Calu3 (cell line): ENCODE data around the gene TBR1. TPM values are rescaled to one million over a fixed set of nuclear protein-coding genes. Genes with fewer than 3 reads are reported as not detected.

ENCODE experiments used
- BruUV-seq: library from RNA; stranded (reverse); fragments of 400-500 nt; replicated peaks from 2 replicates; lab custom pipeline; 2021; lab: Mats Ljungman, UMichigan
- CTCF ChIA-PET: fragments of 300-600 bp; sonication (Branson Sonifier 250); formaldehyde crosslinking; loops from one replicate; lab custom pipeline; 2022; ENCODE audit warnings: antibody characterized with exemption; lab: Charles Lee
- DNase-seq: peaks from one replicate; pipeline ENCODE4 v3.0.0; 2022
- H3K27ac Mint-ChIP-seq: one replicate; pipeline ENCODE4 v1.8.0; 2022; ENCODE audit warnings: mixed read lengths; ENCODE audit not compliant: unreplicated experiment
- H3K27me3 Mint-ChIP-seq: one replicate; pipeline ENCODE4 v1.8.0; 2022; ENCODE audit warnings: mixed read lengths; ENCODE audit not compliant: unreplicated experiment
- H3K36me3 Mint-ChIP-seq: one replicate; pipeline ENCODE4 v1.8.0; 2022; ENCODE audit warnings: mild to moderate bottlenecking, moderate library complexity, mixed read lengths; ENCODE audit not compliant: insufficient read depth, unreplicated experiment
- H3K4me1 Mint-ChIP-seq: one replicate; pipeline ENCODE4 v1.8.0; 2022; ENCODE audit warnings: mild to moderate bottlenecking, low read depth, mixed read lengths; ENCODE audit not compliant: unreplicated experiment
- H3K4me3 Mint-ChIP-seq: one replicate; pipeline ENCODE4 v1.8.0; 2022; ENCODE audit warnings: mild to moderate bottlenecking, low read depth, moderate library complexity, mixed read lengths; ENCODE audit not compliant: unreplicated experiment
- H3K9me3 Mint-ChIP-seq: one replicate; pipeline ENCODE4 v1.8.0; 2022; ENCODE audit warnings: low read depth, mixed read lengths; ENCODE audit not compliant: unreplicated experiment
- intact Hi-C: fragments of 100-400 bp; cut with micrococcal nuclease; formaldehyde crosslinking; loops from one replicate; pipeline ENCODE4 v1.10.0; 2022; ENCODE audit not compliant: unreplicated experiment
- total RNA-seq: library from RNA; stranded (reverse); gene quantifications from 2 replicates; pipeline ENCODE4 v1.2.3, GENCODE V29; 2022
- TF ChIP-seq, protein P1 (sequence below): fragments of 200-600 bp; IDR thresholded peaks from one replicate; pipeline ENCODE4 v1.8.0; 2022; ENCODE audit warnings: antibody characterized with exemption; ENCODE audit not compliant: unreplicated experiment

Gene TBR1
- total RNA-seq, 1 experiment from 2014 or later = 0.07 TPM

DNA sequence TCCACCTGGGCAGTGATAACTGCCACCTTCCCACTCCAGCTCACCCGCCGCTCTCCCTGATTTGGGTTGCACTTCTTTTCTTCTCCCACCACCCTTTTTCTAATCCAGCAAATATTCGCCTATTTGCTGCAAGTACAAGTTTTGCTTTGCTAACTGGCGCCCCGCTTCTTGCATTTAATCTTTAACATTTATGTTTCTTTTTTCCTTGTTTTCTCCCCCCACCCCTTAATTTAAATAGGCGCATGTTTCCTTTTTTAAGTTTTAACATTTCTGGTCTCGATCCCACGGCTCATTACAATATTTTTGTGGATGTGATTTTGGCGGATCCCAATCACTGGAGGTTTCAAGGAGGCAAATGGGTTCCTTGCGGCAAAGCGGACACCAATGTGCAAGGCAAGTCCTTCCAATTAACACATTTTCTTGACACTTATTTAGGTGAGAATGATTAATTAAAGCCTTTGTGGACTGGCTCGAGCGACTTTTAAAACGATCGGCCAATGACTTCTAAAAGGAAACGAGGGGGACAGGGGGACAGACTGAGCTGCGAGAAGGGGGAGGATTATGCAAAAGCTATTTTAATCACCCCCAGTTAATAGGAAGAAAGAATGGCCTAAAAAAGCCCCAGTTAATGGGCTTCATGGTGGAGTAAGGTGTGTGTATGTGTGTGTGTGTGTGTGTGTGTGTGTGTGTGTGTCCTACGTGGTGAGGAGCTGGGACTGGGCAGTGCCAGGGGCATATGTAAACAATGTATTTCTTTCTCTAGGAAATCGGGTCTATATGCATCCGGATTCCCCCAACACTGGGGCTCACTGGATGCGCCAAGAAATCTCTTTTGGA lies 1.6 kb downstream of the TBR1 start:
- Mint-ChIP-seq H3K27ac (no peak overlapping the region), H3K4me3 (peak overlapping the region; percentile 66), H3K9me3 (no peaks in the 10 kb centered on the region), H3K36me3 (peaks cover 16% of the 10 kb centered on the region), H3K27me3 (peaks cover 52% of the 10 kb centered on the region), H3K4me1 (peaks cover 25% of the 10 kb centered on the region)
- CTCF ChIA-PET = no interaction called here
- TF ChIP-seq, protein P1, sequence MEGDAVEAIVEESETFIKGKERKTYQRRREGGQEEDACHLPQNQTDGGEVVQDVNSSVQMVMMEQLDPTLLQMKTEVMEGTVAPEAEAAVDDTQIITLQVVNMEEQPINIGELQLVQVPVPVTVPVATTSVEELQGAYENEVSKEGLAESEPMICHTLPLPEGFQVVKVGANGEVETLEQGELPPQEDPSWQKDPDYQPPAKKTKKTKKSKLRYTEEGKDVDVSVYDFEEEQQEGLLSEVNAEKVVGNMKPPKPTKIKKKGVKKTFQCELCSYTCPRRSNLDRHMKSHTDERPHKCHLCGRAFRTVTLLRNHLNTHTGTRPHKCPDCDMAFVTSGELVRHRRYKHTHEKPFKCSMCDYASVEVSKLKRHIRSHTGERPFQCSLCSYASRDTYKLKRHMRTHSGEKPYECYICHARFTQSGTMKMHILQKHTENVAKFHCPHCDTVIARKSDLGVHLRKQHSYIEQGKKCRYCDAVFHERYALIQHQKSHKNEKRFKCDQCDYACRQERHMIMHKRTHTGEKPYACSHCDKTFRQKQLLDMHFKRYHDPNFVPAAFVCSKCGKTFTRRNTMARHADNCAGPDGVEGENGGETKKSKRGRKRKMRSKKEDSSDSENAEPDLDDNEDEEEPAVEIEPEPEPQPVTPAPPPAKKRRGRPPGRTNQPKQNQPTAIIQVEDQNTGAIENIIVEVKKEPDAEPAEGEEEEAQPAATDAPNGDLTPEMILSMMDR = no peak
- BruUV-seq = no TSS peak
- no peak for DNase-seq
- intact Hi-C loops = no loop called here

DNA sequence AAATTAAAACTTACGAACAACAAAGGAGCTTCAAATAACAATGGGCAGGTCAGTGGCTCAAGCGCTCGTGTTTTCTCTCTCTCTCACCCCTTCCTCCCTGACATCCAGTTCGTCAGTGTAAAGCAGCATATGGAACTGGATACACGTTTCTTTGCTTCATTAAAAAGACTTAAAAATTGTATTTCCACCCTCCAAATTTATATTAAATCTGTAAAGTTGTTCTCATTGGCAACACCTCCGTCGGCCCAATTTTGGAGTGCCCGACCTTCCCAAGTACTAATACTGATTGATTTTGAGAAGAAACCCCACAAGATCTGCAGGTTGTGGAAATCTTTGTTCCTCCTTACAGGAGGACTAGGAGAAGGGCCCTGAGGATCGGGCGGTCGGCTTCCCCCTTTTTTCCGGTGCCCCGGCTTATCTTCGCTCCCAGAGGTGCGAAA lies 2.2 kb downstream of the TBR1 start:
- TF ChIP-seq, protein P1 = no peak
- CTCF ChIA-PET = no interaction called here
- no TSS peak for BruUV-seq
- H3K9me3 Mint-ChIP-seq = no peaks in the 10 kb centered on the region
- H3K36me3 Mint-ChIP-seq = peaks cover 16% of the 10 kb centered on the region
- intact Hi-C loops = no loop called here
- DNase-seq = no peak
- peaks cover 25% of the 10 kb centered on the region for H3K4me1 Mint-ChIP-seq
- H3K27ac Mint-ChIP-seq = no peak overlapping the region
- H3K4me3 Mint-ChIP-seq = no peak overlapping the region
- peaks cover 56% of the 10 kb centered on the region for H3K27me3 Mint-ChIP-seq

DNA sequence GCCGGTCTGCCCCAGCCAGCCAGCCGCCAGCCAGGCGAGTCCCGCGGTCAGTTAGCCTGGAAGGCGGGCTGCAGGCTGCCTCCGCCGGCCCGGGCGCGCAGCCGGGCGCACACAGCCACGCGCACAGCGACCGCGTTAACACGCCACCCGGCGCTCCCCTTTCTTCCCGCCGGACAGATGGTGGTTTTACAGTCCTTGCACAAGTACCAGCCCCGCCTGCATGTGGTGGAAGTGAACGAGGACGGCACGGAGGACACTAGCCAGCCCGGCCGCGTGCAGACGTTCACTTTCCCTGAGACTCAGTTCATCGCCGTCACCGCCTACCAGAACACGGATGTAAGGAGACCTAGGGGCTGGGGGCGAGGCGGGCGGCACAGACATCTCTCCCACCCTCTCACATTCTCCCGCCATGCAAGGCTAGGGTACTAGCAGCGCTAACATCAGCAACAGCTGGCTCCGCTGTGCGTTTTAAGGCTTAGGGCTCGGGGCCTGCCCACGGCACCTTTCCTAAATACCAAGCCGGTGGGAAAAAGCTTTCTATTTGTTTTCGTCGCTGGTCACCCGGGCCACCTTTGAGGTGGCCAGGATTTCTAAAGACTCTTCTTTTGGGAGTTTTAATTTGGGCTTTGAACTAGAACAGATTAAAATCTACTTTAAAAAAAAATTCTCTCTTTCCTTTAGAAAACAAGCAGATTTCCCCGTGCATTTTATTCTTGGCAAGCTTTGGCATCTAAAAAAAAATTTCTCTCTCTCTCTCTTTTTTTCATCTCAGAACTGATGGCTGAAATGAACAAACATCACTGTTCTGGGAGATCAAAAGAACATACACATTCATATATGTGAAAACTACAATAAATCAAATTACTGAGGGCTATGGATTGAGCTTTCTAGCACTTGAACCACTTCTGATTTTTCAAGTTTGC lies 2.9 kb downstream of the TBR1 start:
- BruUV-seq = no TSS peak
- Mint-ChIP-seq H3K36me3 (peaks cover 19% of the 10 kb centered on the region), H3K4me3 (no peak overlapping the region), H3K9me3 (no peaks in the 10 kb centered on the region), H3K4me1 (peaks cover 25% of the 10 kb centered on the region), H3K27ac (no peak overlapping the region), H3K27me3 (peaks cover 60% of the 10 kb centered on the region)
- TF ChIP-seq, protein P1 = no peak
- DNase-seq = no peak
- CTCF ChIA-PET = no interaction called here
- intact Hi-C loops = no loop called here

DNA sequence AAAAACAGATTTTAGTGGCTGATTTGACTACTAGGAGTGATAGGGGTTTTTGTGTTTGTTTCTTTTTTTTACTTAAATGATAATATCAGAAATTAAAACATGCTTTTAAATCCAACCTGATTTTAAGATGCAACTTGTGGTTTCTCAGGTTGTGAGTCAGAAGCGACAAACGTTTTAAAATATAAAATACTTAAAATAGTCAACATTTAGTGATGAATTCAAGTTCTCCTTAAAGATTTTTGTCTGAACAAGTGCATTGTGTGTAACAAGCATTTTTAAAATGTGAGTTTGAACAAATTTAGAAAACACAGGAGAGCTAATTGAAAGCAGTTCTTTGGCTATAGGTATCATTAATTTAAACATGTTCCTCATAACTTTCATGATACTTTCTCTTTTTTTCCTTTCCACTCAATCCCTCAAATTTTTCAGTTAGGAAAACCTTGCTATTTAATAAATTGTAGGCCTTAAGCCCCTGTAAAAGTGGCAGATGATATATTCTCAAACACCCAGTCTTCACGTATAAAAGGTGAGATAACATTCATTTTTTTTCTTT lies 3.6 kb downstream of the TBR1 start:
- TF ChIP-seq, protein P1 = no peak
- H3K27ac Mint-ChIP-seq = no peak overlapping the region
- no peak for DNase-seq
- no peaks in the 10 kb centered on the region for H3K9me3 Mint-ChIP-seq
- intact Hi-C loops = no loop called here
- CTCF ChIA-PET = no interaction called here
- H3K4me1 Mint-ChIP-seq = peaks cover 32% of the 10 kb centered on the region
- BruUV-seq = no TSS peak
- no peak overlapping the region for H3K4me3 Mint-ChIP-seq
- H3K36me3 Mint-ChIP-seq = peaks cover 18% of the 10 kb centered on the region
- H3K27me3 Mint-ChIP-seq = peaks cover 67% of the 10 kb centered on the region
